ENCODE data around the gene VPS13D.
A peak's percentile ranks its signal among the peaks of the same experiment; 100 is the strongest.

Gene VPS13D

GRCh38 chr1:12410351-12410750, 180.5 kb downstream of the VPS13D start:
- DNase-seq: no peak

GRCh38 chr1:12411098-12411497, 181.3 kb downstream of the VPS13D start:
- DNase-seq: no peak

GRCh38 chr1:12411747-12412146, 181.9 kb downstream of the VPS13D start:
- no peak for DNase-seq

DNA sequence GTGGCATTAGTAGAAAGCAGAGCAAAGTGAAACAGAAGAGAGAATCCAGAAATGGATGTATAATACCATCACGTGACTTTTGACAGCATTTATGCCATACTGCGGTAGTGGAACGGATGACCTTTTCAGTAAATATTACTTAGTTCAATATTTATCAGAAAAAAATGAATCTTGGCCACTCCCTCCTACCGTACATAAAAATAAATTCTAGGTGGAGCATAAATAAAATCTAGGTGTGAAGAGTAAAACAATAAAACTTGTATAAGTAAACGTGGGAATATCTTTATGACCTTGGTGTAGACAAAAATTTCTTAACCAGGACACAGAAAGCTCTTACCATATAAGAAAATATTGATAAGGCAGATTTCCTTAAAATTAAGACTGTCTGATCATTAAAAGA, 182.6 kb downstream of the VPS13D start:
- no peak for DNase-seq

GRCh38 chr1:12413664-12414410, 184.0 kb downstream of the VPS13D start:
- DNase-seq: no peak

DNA sequence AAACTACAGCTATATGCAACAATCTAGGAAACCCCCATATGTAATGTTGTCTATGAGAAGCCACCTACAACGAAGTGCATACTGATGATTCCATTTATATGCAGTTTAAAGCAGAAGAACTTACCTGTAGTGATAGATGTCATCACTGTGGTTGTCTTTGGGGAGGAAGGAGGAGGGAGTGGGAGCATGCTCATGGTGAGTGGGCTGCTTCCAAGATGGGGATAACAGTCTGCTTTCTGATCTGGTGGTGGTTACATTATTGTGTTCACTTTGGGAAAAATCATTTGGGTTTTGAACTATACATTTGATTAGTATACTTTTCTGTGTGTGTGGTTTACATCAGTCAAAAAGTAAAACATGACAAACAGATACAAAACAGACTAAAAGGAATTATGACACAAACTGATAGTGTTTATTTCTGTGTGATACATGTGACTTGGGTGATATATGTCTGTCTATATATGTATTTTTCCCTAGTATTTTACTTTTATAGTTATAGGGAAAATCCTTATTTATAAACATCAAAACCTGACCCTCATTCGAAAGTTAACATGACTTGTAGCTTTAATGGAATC, 184.7 kb downstream of the VPS13D start:
- DNase-seq: no peak

GRCh38 chr1:12415038-12415466, 185.2 kb downstream of the VPS13D start:
- no peak for DNase-seq

- no peak for DNase-seq
Observed at GRCh38 chr1:12416101-12416500, 186.3 kb downstream of the VPS13D start.

DNA sequence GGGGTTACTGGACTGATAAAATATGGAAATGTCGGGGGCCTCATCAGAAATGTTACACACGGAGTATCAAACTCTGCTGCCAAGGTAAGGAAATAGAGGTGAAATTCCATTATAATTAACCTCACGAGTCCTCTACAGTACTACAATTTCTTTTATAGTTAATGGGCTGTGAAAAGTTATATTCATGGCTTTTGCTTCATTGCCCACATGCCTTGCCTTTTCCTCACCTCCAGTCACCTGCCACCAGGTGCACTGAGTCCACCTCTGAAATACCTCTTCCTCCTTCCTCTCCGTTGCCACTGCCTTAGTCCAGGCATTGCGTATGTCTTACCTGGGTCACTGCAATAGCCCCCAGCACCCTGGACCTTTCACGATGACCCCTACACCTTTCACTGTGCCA, 186.9 kb downstream of the VPS13D start:
- DNase-seq: no peak

- no peak for DNase-seq
Observed at GRCh38 chr1:12417389-12417788, 187.6 kb downstream of the VPS13D start.

- no peak for DNase-seq
Observed at GRCh38 chr1:12420171-12420570, 190.3 kb downstream of the VPS13D start.

GRCh38 chr1:12422488-12422887, 192.7 kb downstream of the VPS13D start:
- no peak for DNase-seq

DNA sequence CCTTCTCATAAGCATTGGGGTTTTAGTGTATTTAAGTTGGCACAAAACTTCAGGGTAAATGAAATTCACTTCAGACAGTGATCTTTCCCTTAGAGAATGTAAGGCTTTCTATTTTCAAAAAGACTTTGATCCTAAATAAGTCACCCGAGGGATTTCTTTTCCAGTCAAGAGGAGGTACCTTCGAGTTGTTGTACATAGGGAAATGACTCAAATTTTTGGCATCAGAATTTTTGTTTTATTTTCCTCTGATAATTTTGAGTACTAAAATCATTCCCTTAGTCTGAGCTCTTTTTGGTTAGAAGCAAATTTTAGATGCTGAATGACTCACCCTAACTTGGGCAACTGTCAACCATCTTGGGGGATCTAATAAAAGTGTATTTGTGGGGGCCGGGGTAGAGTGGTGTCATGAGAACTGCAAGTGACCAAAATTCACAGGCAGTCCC, 194.3 kb downstream of the VPS13D start:
- no peak for DNase-seq

DNA sequence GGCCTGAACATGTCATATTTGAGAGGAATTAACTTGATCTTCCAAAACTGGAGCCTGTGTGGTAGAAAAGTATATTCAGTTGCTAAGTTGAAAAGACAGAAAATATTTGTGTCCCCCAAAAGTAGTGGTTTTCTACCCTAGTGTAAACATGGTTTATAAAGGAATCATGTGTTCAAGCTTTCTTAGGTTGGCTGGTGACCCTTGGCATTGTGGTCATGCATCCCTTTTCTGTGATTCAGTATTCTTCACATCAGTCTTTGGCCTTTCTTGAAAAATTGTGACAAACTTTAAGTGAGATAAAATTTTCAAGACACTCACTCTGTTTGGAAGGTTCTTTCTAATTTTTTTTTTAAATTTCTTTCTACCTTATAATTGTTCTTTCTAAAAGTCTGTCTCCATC, 195.0 kb downstream of the VPS13D start:
- DNase-seq: no peak

DNA sequence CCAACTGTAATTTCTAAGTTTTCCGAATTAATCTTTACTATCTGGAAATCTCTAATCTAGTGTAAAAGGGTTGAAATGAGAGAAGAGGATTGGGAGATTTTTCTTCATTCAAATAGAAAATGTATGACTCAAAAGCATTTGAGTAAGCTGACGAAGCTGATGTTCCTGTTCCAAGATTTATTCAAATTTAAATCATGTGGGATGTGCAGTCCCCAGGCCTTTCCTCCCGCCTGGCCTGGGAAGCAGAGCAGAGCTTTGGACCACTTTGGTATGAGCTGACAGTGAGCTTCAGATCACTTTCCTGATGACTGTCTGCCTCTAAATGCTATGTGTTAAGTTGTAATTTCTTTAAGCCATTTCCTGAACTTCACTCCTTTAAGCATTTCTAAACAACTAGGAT, 196.2 kb downstream of the VPS13D start:
- no peak for DNase-seq

- no peak for DNase-seq
Observed at GRCh38 chr1:12428334-12428733, 198.5 kb downstream of the VPS13D start.

- DNase-seq: no peak
Observed at GRCh38 chr1:12430525-12430924, 200.7 kb downstream of the VPS13D start.

DNA sequence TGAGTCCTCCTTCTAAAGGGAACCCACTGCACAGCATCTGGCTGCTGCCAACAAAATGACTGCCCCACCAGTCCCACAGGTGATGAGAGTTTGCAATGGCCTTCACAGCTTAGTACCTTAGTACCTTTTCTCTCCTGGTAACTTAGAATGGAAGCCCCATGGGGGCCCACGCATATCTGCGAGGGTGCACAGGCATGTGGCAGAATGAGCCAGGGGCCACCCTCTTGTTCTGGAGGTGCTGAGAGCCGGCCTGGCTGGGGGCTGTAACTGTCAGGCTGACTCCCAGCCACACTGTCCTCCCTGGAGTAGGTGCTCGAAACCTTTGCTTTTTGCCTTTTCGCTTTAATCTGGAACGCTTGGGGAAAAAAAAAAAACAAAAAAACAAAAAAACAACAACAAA, 203.1 kb downstream of the VPS13D start:
- no peak for DNase-seq

DNA sequence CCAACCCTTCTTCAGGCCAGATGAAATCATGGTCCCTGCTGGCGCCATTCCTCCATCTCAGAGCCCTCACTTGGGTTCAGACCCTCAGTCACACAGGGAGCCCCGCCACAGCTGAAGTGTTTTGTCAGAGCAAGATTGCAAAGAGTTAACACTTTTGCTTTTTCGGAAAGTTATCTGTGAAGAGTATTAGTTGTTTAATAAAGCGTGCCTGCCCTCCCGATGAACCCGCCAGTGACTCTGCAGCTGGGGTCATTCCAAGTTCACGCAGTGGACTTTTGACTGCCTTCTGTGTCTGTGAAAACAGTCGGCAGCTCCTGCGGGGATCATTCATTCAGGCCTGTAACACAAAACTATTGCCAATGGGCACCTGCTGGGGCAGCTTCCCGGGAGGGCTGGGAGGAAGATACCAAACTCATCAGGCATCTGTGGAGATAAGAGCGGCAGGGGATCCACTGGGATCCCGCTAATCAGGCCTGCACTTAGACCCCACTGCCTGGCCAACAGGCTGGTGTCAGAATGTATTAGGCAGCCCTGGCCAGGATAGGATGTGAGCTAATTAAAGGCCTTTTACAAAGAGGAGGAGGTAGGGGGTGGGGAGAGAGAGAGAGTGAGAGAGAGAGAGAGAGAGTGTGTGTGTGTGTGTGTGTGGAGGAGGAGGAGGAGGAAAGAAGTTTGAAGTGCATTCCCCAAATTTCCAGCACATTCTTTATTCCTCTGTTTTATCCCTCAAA, 203.7 kb downstream of the VPS13D start:
- DNase-seq: peak; percentile 9

GRCh38 chr1:12434174-12434573, 204.3 kb downstream of the VPS13D start:
- peak; percentile 72 for DNase-seq

- no peak for DNase-seq
Observed at GRCh38 chr1:12434686-12435085, 204.9 kb downstream of the VPS13D start.

GRCh38 chr1:12435639-12436344, 206.0 kb downstream of the VPS13D start:
- peak; percentile 59 for DNase-seq

DNA sequence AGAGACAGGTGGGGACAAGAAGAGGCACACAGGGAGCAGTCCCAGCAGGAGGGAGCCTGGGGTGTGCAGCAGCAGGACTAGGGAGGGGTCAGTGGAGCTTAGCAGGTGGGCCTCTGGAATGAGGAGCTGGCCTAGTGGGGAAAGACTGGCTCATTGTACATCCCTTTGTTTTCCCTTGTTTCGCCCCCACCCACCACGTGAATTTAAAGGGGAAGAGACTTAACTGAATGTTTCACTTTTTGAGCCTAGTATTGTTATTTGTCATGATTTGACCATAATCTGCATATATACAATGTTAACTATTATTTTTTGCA, 206.5 kb downstream of the VPS13D start:
- DNase-seq: no peak

All from CD4-positive, alpha-beta T cell treated with Interleukin-4 for 4 hours (primary cell).